Lung microvascular endothelial cell (primary cell): ENCODE results near the gene SH3TC2. TPM values are rescaled to one million over a fixed set of nuclear protein-coding genes. Genes with fewer than 3 reads are reported as not detected.

Experiments
- DNase-seq, 2 donors: peaks; one replicate each; pipeline versions ENCODE4 v3.0.0 to v3.0.0-alpha.2; 2010; ENCODE audit warnings: low read depth in 2 of 2
- total RNA-seq: library from RNA; depleted of rRNA; stranded (reverse); fragments of >200 nt; gene quantifications from 2 replicates; pipeline ENCODE4 v1.2.1, GENCODE V29; 2014

SH3TC2 gene
- total RNA-seq, 1 donor from 2014 or later: 4.0 TPM

DNA sequence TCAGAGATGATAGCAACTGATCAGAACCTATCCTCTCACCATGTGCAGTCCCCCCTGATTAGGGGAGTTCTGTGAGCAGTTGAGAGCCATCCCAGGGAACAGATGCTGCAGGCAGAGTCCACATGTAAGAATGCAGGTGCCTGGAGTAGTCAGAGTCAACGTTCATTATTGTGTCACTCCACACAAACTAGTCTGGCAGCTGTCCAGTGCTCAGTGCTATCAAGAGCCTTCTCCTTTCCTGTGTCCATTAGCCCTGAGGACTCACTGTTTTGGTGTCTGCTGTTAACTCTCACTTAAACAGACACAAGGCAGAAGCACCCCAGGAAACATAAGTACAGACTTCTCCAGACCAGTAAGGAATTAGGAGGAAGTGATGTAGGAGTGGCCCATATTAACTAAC is 2.5 kb downstream of the SH3TC2 start:
- DNase-seq: peak; percentile 87 to 88

DNA sequence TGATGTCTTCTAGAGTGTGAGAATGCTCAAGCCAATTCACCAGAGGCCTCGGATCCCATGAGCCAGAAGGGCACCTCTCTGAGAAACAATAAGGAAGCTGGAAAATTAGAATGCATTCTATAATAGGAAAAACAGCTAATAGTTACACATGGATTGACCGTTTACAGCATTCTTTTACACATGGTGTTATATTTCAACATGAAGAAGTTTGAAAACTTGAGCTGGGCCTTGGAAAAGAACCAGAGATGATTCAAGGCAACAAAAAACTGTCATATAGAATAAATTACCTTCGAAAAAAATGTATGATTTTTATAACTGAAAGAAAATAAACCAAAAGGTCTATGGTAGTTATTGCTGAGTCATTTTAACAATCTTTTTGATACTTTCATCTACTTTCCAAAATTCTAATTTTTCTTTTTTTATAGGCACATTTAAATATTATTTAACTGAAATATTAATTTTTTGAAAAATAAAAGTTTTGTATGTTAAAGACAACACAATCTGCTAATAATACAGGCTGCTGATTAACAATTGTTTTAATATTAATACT is 6.2 kb downstream of the SH3TC2 start:
- DNase-seq: no peak

DNA sequence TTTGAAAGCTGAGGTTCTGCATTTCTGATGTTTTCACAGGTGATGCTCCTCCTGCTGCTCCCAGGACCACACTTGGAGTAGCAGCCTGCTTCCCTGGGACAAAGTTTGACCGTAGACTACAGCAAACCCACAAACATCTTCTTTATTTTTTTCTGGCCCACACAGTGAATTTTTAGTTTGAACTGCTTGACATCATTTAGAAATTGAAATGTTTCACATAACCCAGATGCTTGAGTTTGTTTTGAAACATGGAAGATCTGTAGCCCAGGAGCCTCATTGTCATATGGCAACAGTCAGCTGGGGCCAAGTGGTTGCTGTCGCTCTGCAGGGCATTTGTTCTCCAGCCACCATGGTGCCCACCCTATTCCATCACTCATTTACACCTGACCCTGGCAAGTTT is 8.4 kb downstream of the SH3TC2 start:
- no peak for DNase-seq

DNA sequence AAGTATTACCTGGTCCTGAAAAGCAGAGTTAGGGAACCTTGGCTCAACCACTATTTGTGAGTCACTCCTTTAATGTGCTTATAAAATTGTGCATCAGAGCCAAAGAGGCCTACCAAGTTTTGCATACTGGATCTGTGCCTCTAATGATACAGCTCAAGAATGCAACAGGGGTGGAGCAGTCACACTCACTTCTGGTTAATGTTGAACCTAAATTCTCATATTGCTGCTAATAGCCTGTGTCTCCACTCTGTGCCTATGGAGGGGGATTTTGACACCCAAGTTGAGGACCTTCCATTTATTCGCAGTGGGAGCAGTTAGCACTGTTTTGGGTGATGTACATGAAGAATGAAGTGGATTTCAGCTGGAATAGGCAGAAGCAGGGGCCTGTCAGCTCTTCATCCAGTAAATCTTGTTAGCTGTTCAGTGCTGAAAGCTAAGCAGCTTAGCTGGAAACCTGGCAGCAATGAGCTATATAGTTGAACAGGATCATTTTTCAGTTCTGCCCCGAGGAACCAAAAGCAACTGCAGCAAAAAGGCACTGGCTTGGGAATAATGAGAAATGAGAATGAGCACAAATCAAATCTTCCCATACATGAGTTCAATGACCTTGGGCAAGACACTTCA is 9.7 kb downstream of the SH3TC2 start:
- no peak for DNase-seq

DNA sequence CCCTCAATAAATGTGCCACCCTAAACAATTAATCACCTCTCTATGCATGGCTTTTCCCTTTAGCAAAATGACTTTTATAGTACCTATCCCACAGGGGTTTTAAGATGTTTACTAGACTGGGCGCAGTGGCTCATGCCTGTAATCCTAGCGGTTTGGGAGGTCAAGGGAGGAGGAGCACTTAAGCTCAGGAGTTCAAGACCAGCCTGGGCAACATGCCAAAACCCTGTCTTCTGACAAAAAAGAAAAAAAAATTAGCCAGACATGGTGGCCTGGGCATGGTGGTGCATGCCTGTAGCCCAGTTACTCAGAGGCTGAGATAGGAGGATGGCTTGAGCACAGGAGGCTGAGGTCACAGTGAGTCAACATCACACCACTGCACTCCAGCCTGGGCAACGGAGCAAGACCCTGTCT is 13.5 kb downstream of the SH3TC2 start:
- DNase-seq: no peak

DNA sequence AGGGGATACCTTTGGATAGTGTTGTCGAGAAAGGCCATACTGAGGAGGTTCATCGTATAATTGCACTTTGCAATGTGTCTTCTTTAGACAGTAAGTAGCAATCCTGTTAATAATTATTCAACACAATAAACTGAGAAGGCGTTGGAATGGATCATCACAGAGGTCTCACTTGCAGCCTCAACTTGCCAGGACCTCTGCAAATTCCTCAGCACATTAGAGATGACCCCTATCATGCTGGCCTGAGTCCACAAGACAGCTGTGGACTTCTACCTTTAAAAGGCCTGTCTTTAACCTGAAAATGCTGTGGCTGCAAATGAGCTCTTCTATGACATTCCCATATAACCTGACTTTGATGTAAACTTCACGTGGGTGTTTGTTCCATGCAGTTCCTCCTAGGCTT is 14.1 kb downstream of the SH3TC2 start:
- DNase-seq: no peak

DNA sequence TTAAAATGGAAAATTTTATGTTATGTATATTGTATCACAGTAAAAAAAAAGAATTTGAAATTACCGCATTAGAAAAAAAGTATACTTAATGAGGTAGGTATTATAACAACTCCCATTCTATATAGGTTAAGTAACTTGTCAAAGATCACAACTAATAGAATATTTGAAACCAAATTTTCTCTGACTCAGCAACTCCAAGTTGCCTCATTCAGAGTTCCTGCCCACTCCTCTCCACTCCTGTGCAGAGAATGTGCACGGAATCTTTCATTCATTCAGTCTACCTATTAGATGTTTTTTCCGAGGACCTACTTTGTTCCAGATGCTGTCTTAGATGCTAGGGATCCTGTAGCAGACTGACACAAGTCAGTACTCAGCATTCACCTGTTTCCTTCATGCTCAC is 15.4 kb downstream of the SH3TC2 start:
- no peak for DNase-seq

DNA sequence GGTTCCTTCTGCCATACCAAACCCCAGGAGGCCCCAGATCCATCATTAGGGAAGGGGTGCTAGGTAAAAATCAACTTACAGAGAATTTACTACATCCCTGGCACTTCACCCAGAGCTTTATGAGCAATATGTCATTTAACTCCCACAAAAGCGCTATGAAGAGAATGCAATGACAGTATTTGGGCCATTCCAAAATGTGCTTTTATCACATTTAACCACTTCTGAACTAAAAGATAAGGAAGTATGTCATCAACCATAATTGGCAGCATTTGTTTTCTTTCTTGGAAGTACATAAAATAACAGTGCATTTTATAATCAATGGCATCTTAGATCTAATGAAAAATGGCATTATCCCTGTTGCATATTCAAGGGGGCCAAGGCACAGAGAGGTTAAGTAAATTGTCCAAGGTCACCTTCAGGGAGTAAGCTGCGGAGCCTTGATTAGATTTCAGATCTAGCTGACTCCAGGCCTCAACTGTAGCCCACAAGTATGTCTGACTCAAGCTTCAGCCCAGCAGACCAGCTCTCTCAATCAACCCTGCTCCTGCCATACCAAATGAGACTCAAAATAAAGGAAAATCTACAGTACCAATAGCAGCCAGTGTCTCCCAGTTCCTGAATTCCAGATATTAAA is 16.5 kb downstream of the SH3TC2 start:
- no peak for DNase-seq

DNA sequence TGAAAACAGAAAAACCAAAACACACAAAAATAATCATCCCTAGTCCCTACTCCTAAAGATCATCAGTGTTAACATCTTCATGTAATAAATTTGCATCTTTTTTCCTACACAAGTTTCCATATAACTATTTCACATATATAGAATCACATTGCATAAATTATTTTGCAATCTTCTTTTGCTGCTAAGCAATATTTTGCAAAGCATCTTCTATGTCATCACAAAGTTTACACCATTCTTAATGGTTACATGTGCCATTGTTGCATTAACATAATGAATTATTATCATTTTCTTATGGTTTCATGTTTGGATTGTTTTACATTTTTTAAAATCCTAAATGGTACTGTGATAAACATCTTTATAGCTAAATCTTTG is 17.8 kb downstream of the SH3TC2 start:
- no peak for DNase-seq

DNA sequence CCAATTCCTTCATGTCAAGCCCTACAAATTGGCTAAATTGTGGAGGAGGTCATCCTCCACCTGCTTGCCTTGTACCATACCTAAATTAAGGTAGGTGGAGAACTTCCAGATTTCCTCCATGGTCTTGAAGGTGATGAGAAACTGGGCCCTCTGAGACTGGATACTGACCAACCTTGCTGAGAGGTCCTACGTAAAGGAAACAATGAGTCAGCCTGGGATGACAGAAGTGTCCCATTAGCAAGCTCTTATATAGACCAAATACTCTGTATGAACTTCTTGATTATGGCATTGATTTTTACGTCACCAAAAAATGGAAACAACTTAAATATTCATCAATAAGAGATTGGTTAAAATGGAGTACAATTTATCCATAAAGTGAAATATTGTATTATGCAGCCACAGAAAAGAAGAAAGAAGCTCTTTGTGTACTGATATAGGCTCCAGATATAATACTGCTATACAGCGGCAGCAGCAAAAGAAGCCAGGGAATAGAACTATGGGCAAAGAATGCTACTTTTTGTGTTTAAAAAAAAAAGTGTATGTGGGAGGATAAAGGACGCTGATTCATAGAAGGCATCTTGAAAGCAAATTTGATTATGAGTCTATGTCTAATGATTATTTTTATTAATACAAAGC is 18.3 kb downstream of the SH3TC2 start:
- peak; percentile 75 to 93 for DNase-seq

DNA sequence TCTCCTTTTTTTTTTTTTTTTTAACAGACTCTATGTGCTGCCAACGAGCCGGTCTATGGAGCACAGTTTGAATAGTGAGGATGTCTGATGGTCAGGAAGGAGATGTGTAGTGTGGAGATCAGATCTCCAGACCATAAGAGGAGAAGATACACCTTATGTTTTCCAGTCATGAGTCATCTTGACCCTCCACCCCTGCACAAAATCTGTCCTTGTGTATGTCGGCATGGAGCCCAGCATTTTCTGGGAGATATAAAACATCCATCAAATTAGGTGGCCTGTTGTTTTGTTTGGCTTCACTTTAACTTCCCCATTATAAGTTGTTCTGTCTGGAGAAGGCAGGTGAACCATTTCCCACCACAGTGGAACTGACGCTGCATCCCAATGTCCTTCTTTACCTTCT is 19.2 kb downstream of the SH3TC2 start:
- DNase-seq: peak; percentile 41 to 66

DNA sequence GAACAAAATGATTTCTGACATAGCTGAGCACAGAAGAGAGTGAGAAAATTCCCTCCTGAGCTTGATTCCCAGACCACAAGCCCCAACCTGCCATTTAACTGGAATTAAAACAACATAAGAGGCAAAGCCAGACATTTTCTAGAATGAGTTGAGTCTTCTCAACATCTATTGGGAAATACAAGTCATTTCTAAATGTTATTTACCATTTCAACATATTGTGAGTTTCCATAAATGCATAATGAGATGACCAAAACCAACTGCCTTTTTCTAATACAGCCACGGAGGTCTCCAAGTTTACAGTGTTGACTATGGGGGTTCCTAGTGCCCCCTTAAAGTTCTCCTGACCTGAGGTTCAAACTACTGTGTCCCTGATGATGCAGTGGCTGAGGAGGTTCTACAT is 20.0 kb downstream of the SH3TC2 start:
- no peak for DNase-seq

DNA sequence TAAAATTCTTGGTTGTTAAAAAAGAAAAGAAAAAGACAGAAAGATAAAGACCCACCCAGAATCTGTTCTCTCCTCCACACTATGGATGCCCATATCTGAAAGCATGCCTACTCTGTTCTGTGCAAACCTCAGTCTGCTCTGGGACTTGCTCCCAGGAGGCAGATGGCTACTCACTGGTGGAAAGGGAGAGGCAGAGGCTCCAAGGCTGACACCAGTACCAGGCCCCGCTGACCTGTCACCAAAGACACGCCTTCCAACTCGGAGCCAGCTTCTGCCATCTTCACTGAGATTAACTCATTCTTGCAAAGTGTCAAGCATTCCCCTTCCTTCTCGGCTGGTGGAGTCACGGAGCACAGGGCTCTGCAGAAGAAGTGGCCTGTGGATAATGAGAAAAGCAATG is 21.6 kb downstream of the SH3TC2 start:
- DNase-seq: no peak

DNA sequence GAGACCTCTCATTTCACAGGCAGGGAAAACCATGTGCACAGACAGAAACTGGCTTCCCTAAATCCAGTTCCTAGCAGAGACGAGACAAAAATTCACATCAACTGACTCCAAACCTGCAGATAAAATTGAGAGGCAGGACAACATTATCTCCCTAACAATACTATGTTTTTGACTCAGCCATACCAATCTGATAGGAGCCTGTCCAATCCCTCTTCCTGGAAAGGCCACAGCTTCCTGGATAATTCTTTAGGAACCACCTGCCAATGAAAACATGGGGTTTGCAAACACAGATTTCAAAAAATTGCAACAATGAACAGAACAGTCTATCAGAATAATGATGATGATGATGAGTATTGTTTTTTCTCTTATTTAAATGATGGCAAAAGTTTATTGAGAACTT is 22.4 kb downstream of the SH3TC2 start:
- peak; percentile 75 to 96 for DNase-seq

DNA sequence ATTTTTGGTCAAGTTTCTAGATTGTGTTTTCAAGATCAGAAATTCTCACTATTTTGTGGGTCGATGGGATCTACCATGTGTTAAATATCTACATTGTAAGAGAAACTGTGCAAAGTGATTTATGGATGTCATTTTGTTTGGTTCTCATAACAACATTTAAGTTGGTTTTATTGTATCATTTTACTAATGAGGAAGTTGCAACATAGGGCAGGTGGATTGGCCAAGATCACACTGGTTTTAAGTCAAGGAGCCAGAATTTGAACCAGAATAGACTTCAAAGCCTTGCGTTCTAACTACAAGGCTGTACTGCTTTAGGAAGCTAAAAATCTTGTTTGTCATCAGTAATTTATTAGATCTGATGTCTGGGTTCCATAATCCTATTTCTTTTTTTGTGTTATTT is 23.4 kb downstream of the SH3TC2 start:
- DNase-seq: peak; percentile 61 to 65

DNA sequence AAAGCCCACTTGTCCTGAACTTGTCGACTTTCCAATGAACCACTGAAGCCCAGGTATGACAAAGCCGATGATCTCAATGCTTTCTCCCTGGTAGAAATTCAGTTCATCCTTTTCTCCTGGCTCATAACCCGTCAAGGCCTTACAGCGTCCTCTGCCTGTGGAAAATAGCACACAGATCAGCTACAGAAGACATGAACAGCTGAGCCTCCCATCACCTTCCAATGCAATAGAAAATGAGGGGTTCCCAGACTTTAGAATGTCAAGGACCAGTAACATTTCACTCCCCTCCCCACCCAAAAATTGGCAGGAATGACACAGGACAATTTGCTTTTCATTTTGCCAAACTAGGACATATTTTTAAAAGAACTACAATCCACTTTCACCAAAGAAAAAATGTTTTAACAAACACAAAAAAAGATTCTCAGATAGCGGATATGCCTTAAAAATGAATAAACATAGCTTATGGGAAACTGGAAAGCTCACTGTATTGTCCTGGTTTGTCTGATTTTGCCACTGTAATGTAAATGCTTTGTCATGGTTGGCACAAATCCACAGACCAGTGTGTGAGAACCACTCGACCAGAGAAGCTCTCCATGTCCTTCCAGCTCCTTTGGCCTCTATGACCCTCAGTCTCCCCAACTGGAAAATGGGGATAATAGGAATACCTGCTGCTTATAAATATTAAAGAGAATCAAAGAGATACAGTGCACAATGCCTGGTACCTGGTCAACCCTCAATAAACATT is 24.4 kb downstream of the SH3TC2 start:
- peak; percentile 87 to 99 for DNase-seq

DNA sequence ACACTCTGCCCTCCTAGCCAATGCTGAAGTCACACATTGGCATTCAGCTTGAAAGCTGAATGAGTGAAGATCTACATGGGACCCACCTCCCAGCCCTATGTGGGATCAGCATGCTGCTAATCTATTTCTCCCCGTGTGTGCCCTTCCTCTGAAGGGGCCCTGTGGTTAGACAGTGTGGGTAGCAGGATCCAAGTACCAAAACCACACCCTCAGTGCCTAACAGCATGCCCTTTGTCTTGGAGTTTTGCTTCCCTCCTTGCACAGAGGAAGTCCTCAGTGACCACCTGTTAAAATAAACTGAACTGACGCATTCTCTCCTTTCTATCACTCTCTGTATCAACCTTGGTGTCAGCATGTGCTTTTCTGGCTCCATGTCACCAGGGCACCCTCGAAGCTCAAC is 25.0 kb downstream of the SH3TC2 start:
- DNase-seq: peak in 1 of 2 donors; percentile 35

DNA sequence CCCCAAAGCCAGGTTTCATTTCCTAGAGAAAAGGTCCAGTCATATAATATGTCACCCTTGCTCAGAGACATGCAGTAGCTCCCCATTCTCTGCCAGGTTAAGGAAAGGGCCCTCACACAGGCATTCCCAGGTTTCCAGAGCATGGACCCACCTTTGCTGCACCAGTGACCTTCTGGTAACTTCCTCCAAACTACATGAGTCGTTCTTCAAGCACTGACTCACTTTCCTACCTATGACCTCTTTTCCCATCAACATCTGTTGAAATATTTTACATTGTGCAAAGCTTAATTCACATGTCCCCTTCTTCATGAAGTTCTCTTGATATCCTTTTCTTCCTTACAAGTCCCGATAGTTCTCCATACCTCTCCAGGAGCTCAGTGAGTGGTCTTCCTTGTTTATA is 25.9 kb downstream of the SH3TC2 start:
- DNase-seq: peak in 1 of 2 donors; percentile 46

DNA sequence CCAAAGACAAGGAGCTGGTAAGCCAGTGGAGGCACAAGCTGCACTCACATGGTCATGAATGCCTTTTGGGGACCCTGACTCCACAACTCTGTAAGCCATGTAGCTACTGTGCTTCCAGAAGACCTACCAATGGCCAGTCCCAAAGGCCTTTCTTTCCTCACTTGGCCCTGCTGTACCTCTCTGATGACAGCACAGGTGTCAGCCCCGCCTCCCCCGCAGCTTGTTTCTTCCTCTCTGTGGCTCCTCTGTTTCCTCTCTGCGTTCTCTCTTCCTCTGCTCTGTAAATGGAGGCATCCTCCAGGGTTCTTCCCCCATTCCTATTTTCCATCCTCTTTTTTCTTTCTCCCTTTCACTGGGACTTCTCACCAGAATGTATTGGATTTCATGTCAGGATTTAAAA is 26.7 kb downstream of the SH3TC2 start:
- DNase-seq: no peak

DNA sequence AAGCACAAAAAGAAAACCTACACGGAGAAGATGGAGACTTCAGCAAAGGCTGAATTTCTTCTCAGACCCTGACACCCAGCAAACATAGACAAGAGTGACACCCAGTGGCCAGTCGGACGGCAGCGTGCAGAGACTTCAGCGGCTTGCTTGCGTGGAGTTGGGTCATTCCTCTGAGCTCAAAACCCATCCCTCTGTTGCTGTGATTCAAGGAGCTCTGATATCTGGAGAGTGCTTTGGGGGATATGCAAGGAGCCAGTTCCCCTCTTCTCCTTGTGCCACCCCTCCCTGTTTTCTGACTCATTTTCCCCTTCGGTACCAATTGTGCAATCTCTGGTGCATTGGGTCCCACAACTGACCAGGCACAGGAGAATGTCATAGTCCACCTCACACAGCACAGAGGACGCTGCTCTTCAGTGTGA is 27.5 kb downstream of the SH3TC2 start:
- DNase-seq: peak; percentile 86 to 89

DNA sequence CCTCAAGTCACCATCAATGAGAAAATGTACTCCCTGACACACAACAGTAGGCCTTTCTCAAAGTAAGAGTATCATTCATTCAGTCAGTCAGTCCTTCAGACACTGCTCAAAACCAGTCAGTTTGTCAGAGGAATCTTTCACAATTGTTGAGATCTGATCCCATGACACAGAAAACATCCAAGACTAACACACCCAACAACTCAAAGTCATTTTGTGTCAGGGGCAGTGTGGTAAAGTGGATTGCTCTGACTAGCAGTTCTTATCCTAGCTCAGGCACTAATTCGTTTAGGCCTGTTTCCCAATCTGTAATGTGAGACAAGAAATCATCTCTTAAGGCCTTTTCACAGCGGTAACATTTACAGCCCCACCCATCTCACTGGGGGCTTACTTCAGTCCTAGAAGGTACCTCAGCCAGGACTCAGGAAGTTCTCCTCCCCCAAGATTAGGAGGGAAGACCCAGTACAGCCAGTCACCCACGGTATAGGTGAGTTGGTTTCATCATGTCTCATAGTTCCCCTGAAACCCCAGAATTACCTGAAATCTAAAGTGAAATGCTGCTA is 31.9 kb downstream of the SH3TC2 start:
- no peak for DNase-seq

DNA sequence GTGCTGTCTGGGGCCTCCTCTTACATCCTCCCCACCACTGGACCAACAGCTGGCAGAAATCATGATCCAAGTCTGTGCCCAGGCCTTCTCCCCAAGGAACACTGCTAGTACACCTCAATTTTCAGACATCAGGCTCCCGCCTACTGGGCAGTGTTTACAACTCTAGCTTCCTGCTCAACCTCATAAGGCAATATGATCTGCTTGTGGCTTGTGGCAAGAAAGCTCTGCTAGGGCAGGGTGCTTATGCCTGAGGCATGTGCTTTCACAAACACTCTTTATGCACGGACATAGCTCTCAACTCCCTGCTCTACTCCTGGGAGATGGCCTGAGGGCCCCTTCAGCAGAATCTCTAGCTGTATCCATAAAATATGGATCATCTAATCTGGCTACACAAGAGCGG is 32.5 kb downstream of the SH3TC2 start:
- DNase-seq: peak in 1 of 2 donors; percentile 43
